ENCODE results near the gene SLC16A3. TPM values are rescaled to one million over a fixed set of nuclear protein-coding genes. Genes with fewer than 3 reads are reported as not detected.

The SLC16A3 gene
- total and polyA plus RNA-seq, 10 of the 15 experiments (the other 5 are each of a cell fraction or from before 2014, with no cell fraction given): 0.10 to 46.5 (median 8.0) TPM

DNA sequence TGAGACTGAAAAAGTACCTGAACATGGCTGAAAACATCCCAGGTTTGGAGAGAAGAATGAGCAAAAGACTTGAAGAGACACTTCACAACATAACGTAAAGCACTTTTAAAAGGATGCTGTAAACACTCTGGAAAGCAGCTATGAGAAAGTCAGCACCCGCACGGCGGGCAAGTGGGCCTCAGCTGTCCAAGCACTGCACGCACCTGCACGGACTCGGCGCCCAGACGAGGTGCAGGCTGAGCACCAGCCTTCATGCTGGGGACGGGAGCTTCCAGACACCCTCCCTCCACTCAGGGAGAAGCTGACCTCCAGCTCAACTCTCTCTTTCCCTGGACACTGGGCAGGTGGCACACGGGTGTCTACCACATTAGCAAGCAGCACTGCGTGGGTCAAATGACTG, 29.3 kb upstream of the SLC16A3 start:
- H3K27me3 ChIP-seq (replicated peaks in 1 of 2; ENCODE audit: control insufficient read depth in 2 of 2, insufficient read depth in 2 of 2, low read length in 1 of 2): no peaks in the 10 kb centered on the region
- FAIRE-seq (no peak), DNase-seq (ENCODE audit: low read depth, low spot score) (no peak), ATAC-seq (no peak)
- no peaks in the 10 kb centered on the region for H3K9me3 ChIP-seq (replicated peaks; ENCODE audit: control insufficient read depth, insufficient read depth, low read length)
- SMC1A ChIA-PET (ENCODE audit: uncharacterized antibody, unreplicated experiment): interaction anchor here (0.8 kb wide), 1 partner anchor 93 kb away, joined by 3 read pairs; no protein-coding TSS in a partner anchor
- no peaks in the 10 kb centered on the region for H4K20me1 ChIP-seq (ENCODE audit: control insufficient read depth, insufficient read depth)
- no peak overlapping the region for H3K27ac ChIP-seq (ENCODE audit: control insufficient read depth, insufficient read depth)
- no peaks in the 10 kb centered on the region for H3K36me3 ChIP-seq (ENCODE audit: control insufficient read depth in 2 of 2, insufficient read depth in 2 of 2, low read length in 1 of 2)
- 91% methylated on average over 12 of the region's 12 CpGs for WGBS (ENCODE audit: insufficient coverage, insufficient replicate concordance, low lambda C conversion rate, missing lambda C conversion rate)
- peaks cover 9% of the 10 kb centered on the region for H3K4me1 ChIP-seq (ENCODE audit: control insufficient read depth, insufficient read depth, low read length)
- no peak overlapping the region for H3K9ac ChIP-seq (ENCODE audit: control insufficient read depth, insufficient read depth, low read length)
- H3K79me2 ChIP-seq (ENCODE audit: control insufficient read depth, insufficient read depth, low read length): no peaks in the 10 kb centered on the region
- no peak for TF ChIP-seq NFYA (IDR thresholded peaks at IDR 0.05; ENCODE audit: borderline replicate concordance, low read depth, low read length)
- TF ChIP-seq PAX5 (IDR thresholded peaks at IDR 0.05; ENCODE audit: borderline replicate concordance, low read depth, low read length): no peak
- no peak for TF ChIP-seq EP300 (IDR thresholded peaks at IDR 0.05; ENCODE audit: borderline replicate concordance in 1 of 2, control insufficient read depth in 1 of 2, low read depth in 2 of 2, low read length in 2 of 2)
- TF ChIP-seq FOXM1 (IDR thresholded peaks at IDR 0.05; ENCODE audit: low read depth, low read length): no peak
- no peak for TF ChIP-seq CHD4 (IDR thresholded peaks at IDR 0.05)
- no peak for TF ChIP-seq SPI1 (IDR thresholded peaks at IDR 0.05; ENCODE audit: borderline replicate concordance, insufficient read depth, low read depth, low read length)
- no peak for TF ChIP-seq BRCA1 (IDR thresholded peaks at IDR 0.05; ENCODE audit: low read depth, low read length)
- TF ChIP-seq, protein P1, sequence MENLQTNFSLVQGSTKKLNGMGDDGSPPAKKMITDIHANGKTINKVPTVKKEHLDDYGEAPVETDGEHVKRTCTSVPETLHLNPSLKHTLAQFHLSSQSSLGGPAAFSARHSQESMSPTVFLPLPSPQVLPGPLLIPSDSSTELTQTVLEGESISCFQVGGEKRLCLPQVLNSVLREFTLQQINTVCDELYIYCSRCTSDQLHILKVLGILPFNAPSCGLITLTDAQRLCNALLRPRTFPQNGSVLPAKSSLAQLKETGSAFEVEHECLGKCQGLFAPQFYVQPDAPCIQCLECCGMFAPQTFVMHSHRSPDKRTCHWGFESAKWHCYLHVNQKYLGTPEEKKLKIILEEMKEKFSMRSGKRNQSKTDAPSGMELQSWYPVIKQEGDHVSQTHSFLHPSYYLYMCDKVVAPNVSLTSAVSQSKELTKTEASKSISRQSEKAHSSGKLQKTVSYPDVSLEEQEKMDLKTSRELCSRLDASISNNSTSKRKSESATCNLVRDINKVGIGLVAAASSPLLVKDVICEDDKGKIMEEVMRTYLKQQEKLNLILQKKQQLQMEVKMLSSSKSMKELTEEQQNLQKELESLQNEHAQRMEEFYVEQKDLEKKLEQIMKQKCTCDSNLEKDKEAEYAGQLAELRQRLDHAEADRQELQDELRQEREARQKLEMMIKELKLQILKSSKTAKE (IDR thresholded peaks at IDR 0.05; ENCODE audit: low read depth, poor library complexity, severe bottlenecking): no peak
- TF ChIP-seq ZNF274 (IDR thresholded peaks at IDR 0.05; ENCODE audit: insufficient read depth, insufficient read length): no peak
- TF ChIP-seq ASH2L (IDR thresholded peaks at IDR 0.05; ENCODE audit: borderline replicate concordance, low read depth): no peak
- no peak for TF ChIP-seq FOXK2 (IDR thresholded peaks at IDR 0.05)
- no peak for TF ChIP-seq ZBED1 (IDR thresholded peaks at IDR 0.05; ENCODE audit: borderline replicate concordance)
- TF ChIP-seq BACH1 (IDR thresholded peaks at IDR 0.05; ENCODE audit: borderline replicate concordance): no peak
- TF ChIP-seq CBX3 (IDR thresholded peaks at IDR 0.05; ENCODE audit: borderline replicate concordance, low read depth): no peak
- intact Hi-C loops (cut with micrococcal nuclease; ENCODE audit: unreplicated experiment): no loop called here
- H3K4me3 ChIP-seq: no peak overlapping the region
- CTCF ChIA-PET: interaction anchor here (0.6 to 1.0 kb wide), 3 partner anchors 9 to 156 kb away, joined by 3 read pairs; no protein-coding TSS in a partner anchor
- in situ Hi-C loops (cut with MboI): no loop called here
- H2AFZ ChIP-seq (ENCODE audit: control insufficient read depth, low read depth, low read length): no peak overlapping the region
- no peak overlapping the region for H3K4me2 ChIP-seq (ENCODE audit: control insufficient read depth, insufficient read depth)
- POLR2A ChIA-PET: interaction anchor here (0.7 kb wide), 1 partner anchor 197 kb away, joined by 5 read pairs; no protein-coding TSS in a partner anchor
- RAD21 ChIA-PET (ENCODE audit: unreplicated experiment): no interaction called here
- no TSS peak for BruUV-seq (replicated peaks)
